Neural crest cell (in vitro differentiated cells): ENCODE measurements around the gene TAS2R10. TPM values are rescaled to one million over a fixed set of nuclear protein-coding genes. Genes with fewer than 3 reads are reported as not detected.

Experiments
- DNase-seq: peaks from one replicate; pipeline ENCODE4 v3.0.0; 2021; ENCODE audit warnings: low read depth, mixed read lengths, low spot score
- H3K27ac Mint-ChIP-seq: one replicate; pipeline ENCODE4 v1.8.0; 2021; ENCODE audit warnings: mild to moderate bottlenecking, mixed read lengths; ENCODE audit not compliant: unreplicated experiment
- H3K27me3 Mint-ChIP-seq: 2 replicates; pipeline ENCODE4 v1.8.0; 2021; ENCODE audit warnings: low read depth, mild to moderate bottlenecking, mixed read lengths
- H3K36me3 Mint-ChIP-seq: 2 replicates; pipeline ENCODE4 v1.8.0; 2021; ENCODE audit warnings: low read depth, mild to moderate bottlenecking, mixed read lengths
- H3K4me1 Mint-ChIP-seq: 2 replicates; pipeline ENCODE4 v1.8.0; 2021; ENCODE audit warnings: mixed read lengths
- H3K4me3 Mint-ChIP-seq: one replicate; pipeline ENCODE4 v1.8.0; 2021; ENCODE audit warnings: mild to moderate bottlenecking, mixed read lengths
- H3K9me3 Mint-ChIP-seq: 2 replicates; pipeline ENCODE4 v1.8.0; 2021; ENCODE audit warnings: mixed read lengths
- CTCF ChIP-seq: fragments of 200-600 bp; sonication (generic); conservative IDR thresholded peaks from 2 replicates; pipeline ENCODE4 v1.5.0; 2021; ENCODE audit warnings: antibody characterized with exemption, mild to moderate bottlenecking
- total RNA-seq: library from RNA; stranded (reverse); gene quantifications from 2 replicates; pipeline ENCODE4 v1.2.1, GENCODE V29; 2021

The TAS2R10 gene
- total RNA-seq, 1 donor from 2014 or later = 1.2 TPM

GRCh38 chr12:10855807-10856206, 29.6 kb upstream of the TAS2R10 start:
- Mint-ChIP-seq H3K27me3 (no peaks in the 10 kb centered on the region), H3K4me1 (no peaks in the 10 kb centered on the region)

GRCh38 chr12:10853776-10854175, 27.6 kb upstream of the TAS2R10 start:
- peaks cover 49% of the 10 kb centered on the region for H3K36me3 Mint-ChIP-seq
- no peak for TF ChIP-seq CTCF
- peaks cover 20% of the 10 kb centered on the region for H3K9me3 Mint-ChIP-seq
- no peak overlapping the region for H3K27ac Mint-ChIP-seq
- H3K27me3 Mint-ChIP-seq = no peaks in the 10 kb centered on the region
- no peak overlapping the region for H3K4me3 Mint-ChIP-seq
- no peaks in the 10 kb centered on the region for H3K4me1 Mint-ChIP-seq
- no peak for DNase-seq

More at GRCh38 chr12:10855807-10856206, 29.6 kb upstream of the TAS2R10 start:
- Mint-ChIP-seq H3K27ac (no peak overlapping the region), H3K36me3 (peaks cover 63% of the 10 kb centered on the region), H3K4me3 (no peak overlapping the region), H3K9me3 (peaks cover 34% of the 10 kb centered on the region)
- no peak for DNase-seq
- TF ChIP-seq CTCF = no peak

GRCh38 chr12:10851243-10851858, 25.2 kb upstream of the TAS2R10 start:
- Mint-ChIP-seq H3K4me3 (no peak overlapping the region), H3K9me3 (no peaks in the 10 kb centered on the region), H3K27ac (no peak overlapping the region), H3K27me3 (no peaks in the 10 kb centered on the region), H3K4me1 (peaks cover 4% of the 10 kb centered on the region), H3K36me3 (peaks cover 40% of the 10 kb centered on the region)
- TF ChIP-seq CTCF = no peak
- no peak for DNase-seq

- DNase-seq = no peak
- Mint-ChIP-seq H3K36me3 (peaks cover 37% of the 10 kb centered on the region), H3K27me3 (no peaks in the 10 kb centered on the region), H3K4me3 (no peak within 1 kb of the TSS), H3K27ac (no peak within 1 kb of the TSS), H3K9me3 (peaks cover 2% of the 10 kb centered on the region), H3K4me1 (peaks cover 4% of the 10 kb centered on the region)
- TF ChIP-seq CTCF = no peak
Measured at GRCh38 chr12:10849425-10849878, 23.3 kb upstream of the TAS2R10 start, which contains the start of gene PRR4. TSS of gene PRR4 (minus strand) at chr12:10849475. CDS start at chr12:10849437, 38 bp downstream.

- TF ChIP-seq CTCF = no peak
- H3K9me3 Mint-ChIP-seq = peaks cover 2% of the 10 kb centered on the region
- peaks cover 37% of the 10 kb centered on the region for H3K36me3 Mint-ChIP-seq
- H3K4me1 Mint-ChIP-seq = peaks cover 4% of the 10 kb centered on the region
- DNase-seq = no peak
- no peak overlapping the region for H3K27ac Mint-ChIP-seq
- H3K27me3 Mint-ChIP-seq = no peaks in the 10 kb centered on the region
- no peak overlapping the region for H3K4me3 Mint-ChIP-seq
Measured at GRCh38 chr12:10847744-10848143, 21.6 kb upstream of the TAS2R10 start.
